ENCODE results near the gene MLC1. TPM values are rescaled to one million over a fixed set of nuclear protein-coding genes. Genes with fewer than 3 reads are reported as not detected.

The MLC1 gene
- total RNA-seq, 2 donors from 2014 or later: not detected

- ATAC-seq (no peak), DNase-seq (peak in 1 of 4 donors; percentile 6)
- no peak overlapping the region for H3K27ac ChIP-seq
- intact Hi-C loops (cut with DNase I): no loop called here
- H3K4me3 ChIP-seq: no peak overlapping the region
- no peaks in the 10 kb centered on the region for H3K36me3 ChIP-seq (replicated peaks in 1 of 2; ENCODE audit: insufficient read depth in 1 of 2, low read depth in 2 of 2)
- peaks cover 0 to 12% of the 10 kb centered on the region in 2 donors for H3K27me3 ChIP-seq
- TF ChIP-seq, protein P1, sequence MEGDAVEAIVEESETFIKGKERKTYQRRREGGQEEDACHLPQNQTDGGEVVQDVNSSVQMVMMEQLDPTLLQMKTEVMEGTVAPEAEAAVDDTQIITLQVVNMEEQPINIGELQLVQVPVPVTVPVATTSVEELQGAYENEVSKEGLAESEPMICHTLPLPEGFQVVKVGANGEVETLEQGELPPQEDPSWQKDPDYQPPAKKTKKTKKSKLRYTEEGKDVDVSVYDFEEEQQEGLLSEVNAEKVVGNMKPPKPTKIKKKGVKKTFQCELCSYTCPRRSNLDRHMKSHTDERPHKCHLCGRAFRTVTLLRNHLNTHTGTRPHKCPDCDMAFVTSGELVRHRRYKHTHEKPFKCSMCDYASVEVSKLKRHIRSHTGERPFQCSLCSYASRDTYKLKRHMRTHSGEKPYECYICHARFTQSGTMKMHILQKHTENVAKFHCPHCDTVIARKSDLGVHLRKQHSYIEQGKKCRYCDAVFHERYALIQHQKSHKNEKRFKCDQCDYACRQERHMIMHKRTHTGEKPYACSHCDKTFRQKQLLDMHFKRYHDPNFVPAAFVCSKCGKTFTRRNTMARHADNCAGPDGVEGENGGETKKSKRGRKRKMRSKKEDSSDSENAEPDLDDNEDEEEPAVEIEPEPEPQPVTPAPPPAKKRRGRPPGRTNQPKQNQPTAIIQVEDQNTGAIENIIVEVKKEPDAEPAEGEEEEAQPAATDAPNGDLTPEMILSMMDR (IDR thresholded peaks at IDR 0.05): no peak
- no peak for TF ChIP-seq POLR2A (IDR thresholded peaks at IDR 0.05)
- H3K4me1 ChIP-seq: peaks cover 8% of the 10 kb centered on the region
- no peaks in the 10 kb centered on the region for H3K9me3 ChIP-seq
- WGBS, 2 donors: 3 to 20% methylated on average over 1 to 80 of the region's 91 CpGs
Measured at GRCh38 chr22:50014655-50015401, 70.4 kb downstream of the MLC1 start.

GRCh38 chr22:50014053-50014501, 71.1 kb downstream of the MLC1 start:
- WGBS, 2 donors: 66% methylated on average over 15 of the region's 16 CpGs; no CpG with 5 or more reads in 1 of the 2 donors
- Histone ChIP-seq H3K9me3 (no peaks in the 10 kb centered on the region), H3K4me1 (peaks cover 8% of the 10 kb centered on the region), H3K36me3 (replicated peaks in 1 of 2; ENCODE audit: insufficient read depth in 1 of 2, low read depth in 2 of 2) (no peaks in the 10 kb centered on the region), H3K27ac (no peak overlapping the region), H3K27me3 (peaks cover 0 to 14% of the 10 kb centered on the region in 2 donors), H3K4me3 (no peak overlapping the region)
- no peak for ATAC-seq
- intact Hi-C loops (cut with DNase I): no loop called here
- no peak for DNase-seq
- no peak for TF ChIP-seq POLR2A (IDR thresholded peaks at IDR 0.05)
- TF ChIP-seq, protein P1 (IDR thresholded peaks at IDR 0.05): no peak

GRCh38 chr22:50012211-50013181, 72.7 kb downstream of the MLC1 start, which contains the start of gene IL17REL:
Gene IL17REL (minus strand): TSS chr22:50012765. CDS start chr22:50012646, 119 bp downstream.
- H3K27ac ChIP-seq: no peak within 1 kb of the TSS
- H3K36me3 ChIP-seq (replicated peaks in 1 of 2; ENCODE audit: insufficient read depth in 1 of 2, low read depth in 2 of 2): no peaks in the 10 kb centered on the region
- no peak within 1 kb of the TSS for H3K4me3 ChIP-seq
- ATAC-seq (no peak), DNase-seq (peak in 1 of 4 donors; percentile 3)
- H3K9me3 ChIP-seq: no peaks in the 10 kb centered on the region
- intact Hi-C loops (cut with DNase I): no loop called here
- peaks cover 8% of the 10 kb centered on the region for H3K4me1 ChIP-seq
- 56 to 65% methylated on average over 15 to 29 of the region's 29 CpGs for WGBS, 2 donors
- H3K27me3 ChIP-seq: peaks cover 0 to 14% of the 10 kb centered on the region in 2 donors
- no peak for TF ChIP-seq POLR2A (IDR thresholded peaks at IDR 0.05)
- TF ChIP-seq, protein P1 (IDR thresholded peaks at IDR 0.05): no peak

GRCh38 chr22:50011447-50012210, 73.6 kb downstream of the MLC1 start:
- TF ChIP-seq, protein P1 (IDR thresholded peaks at IDR 0.05): no peak
- no peak for TF ChIP-seq POLR2A (IDR thresholded peaks at IDR 0.05)
- no peaks in the 10 kb centered on the region for H3K9me3 ChIP-seq
- H3K27ac ChIP-seq: no peak overlapping the region
- peaks cover 0 to 14% of the 10 kb centered on the region in 2 donors for H3K27me3 ChIP-seq
- no peak for ATAC-seq
- peak in 1 of 4 donors; percentile 4 for DNase-seq
- H3K4me1 ChIP-seq: peaks cover 8% of the 10 kb centered on the region
- intact Hi-C loops (cut with DNase I): no loop called here
- no peaks in the 10 kb centered on the region for H3K36me3 ChIP-seq (replicated peaks in 1 of 2; ENCODE audit: insufficient read depth in 1 of 2, low read depth in 2 of 2)
- H3K4me3 ChIP-seq: no peak overlapping the region
- whole genome bisulfite sequencing, 2 donors: 36 to 60% methylated on average over 12 to 18 of the region's 18 CpGs

Data from body of pancreas (tissue), 4 donors.